Measurements from ENCODE around the gene TFIP11.

The TFIP11 gene

GRCh38 chr22:26548984-26549383 lies 36.7 kb upstream of the TFIP11 start:
- TF ChIP-seq CTCF (IDR thresholded peaks at IDR 0.05; ENCODE audit: low read depth, low read length), result no peak
- no peak for DNase-seq (ENCODE audit: low read depth in 2 of 2)
- H3K4me3 ChIP-seq (replicated peaks in 1 of 2; ENCODE audit: low read depth in 2 of 2, low read length in 2 of 2), result no peak overlapping the region

GRCh38 chr22:26548303-26548702 lies 36.0 kb upstream of the TFIP11 start:
- TF ChIP-seq CTCF (IDR thresholded peaks at IDR 0.05; ENCODE audit: low read depth, low read length), result no peak
- H3K4me3 ChIP-seq (replicated peaks in 1 of 2; ENCODE audit: low read depth in 2 of 2, low read length in 2 of 2), result no peak overlapping the region
- no peak for DNase-seq (ENCODE audit: low read depth in 2 of 2)

- TF ChIP-seq CTCF (IDR thresholded peaks at IDR 0.05; ENCODE audit: low read depth, low read length), result no peak
- no peak for DNase-seq (ENCODE audit: low read depth in 2 of 2)
- H3K4me3 ChIP-seq (replicated peaks in 1 of 2; ENCODE audit: low read depth in 2 of 2, low read length in 2 of 2), result no peak overlapping the region
Observed at GRCh38 chr22:26547837-26548236, 35.6 kb upstream of the TFIP11 start.

GRCh38 chr22:26547426-26547825 lies 35.2 kb upstream of the TFIP11 start:
- TF ChIP-seq CTCF (IDR thresholded peaks at IDR 0.05; ENCODE audit: low read depth, low read length), result no peak

GRCh38 chr22:26546282-26546681 lies 34.0 kb upstream of the TFIP11 start:
- no peak for DNase-seq (ENCODE audit: low read depth in 2 of 2)
- TF ChIP-seq CTCF (IDR thresholded peaks at IDR 0.05; ENCODE audit: low read depth, low read length), result no peak

More at GRCh38 chr22:26547426-26547825, 35.2 kb upstream of the TFIP11 start:
- H3K4me3 ChIP-seq (replicated peaks in 1 of 2; ENCODE audit: low read depth in 2 of 2, low read length in 2 of 2), result no peak overlapping the region
- DNase-seq (ENCODE audit: low read depth in 2 of 2), result no peak

GRCh38 chr22:26545827-26546226 lies 33.6 kb upstream of the TFIP11 start:
- DNase-seq (ENCODE audit: low read depth in 2 of 2), result no peak
- H3K4me3 ChIP-seq (replicated peaks in 1 of 2; ENCODE audit: low read depth in 2 of 2, low read length in 2 of 2), result no peak overlapping the region
- TF ChIP-seq CTCF (IDR thresholded peaks at IDR 0.05; ENCODE audit: low read depth, low read length), result no peak

More at GRCh38 chr22:26546282-26546681, 34.0 kb upstream of the TFIP11 start:
- H3K4me3 ChIP-seq (replicated peaks in 1 of 2; ENCODE audit: low read depth in 2 of 2, low read length in 2 of 2), result no peak overlapping the region

- no peak for DNase-seq (ENCODE audit: low read depth in 2 of 2)
- TF ChIP-seq CTCF (IDR thresholded peaks at IDR 0.05; ENCODE audit: low read depth, low read length), result no peak
- no peak overlapping the region for H3K4me3 ChIP-seq (replicated peaks in 1 of 2; ENCODE audit: low read depth in 2 of 2, low read length in 2 of 2)
Observed at GRCh38 chr22:26545385-26545784, 33.1 kb upstream of the TFIP11 start.

All from cardiac fibroblast (primary cell).